Gastroesophageal sphincter (tissue), 3 donors: ENCODE measurements around the gene PRELID1.

Experiments used
- EP300 ChIP-seq: sonication (generic); formaldehyde crosslinking; IDR thresholded peaks from one replicate; pipeline ENCODE4 v1.6.1; 2017; ENCODE audit warnings: antibody characterized with exemption, mild to moderate bottlenecking
- POLR2A ChIP-seq, 2 donors: fragments of 450-650 bp; IDR thresholded peaks; one replicate each; pipeline ENCODE4 v1.6.1; 2017; ENCODE audit warnings: antibody characterized with exemption in 2 of 2, mild to moderate bottlenecking in 2 of 2, moderate library complexity in 1 of 2
- POLR2AphosphoS5 ChIP-seq: sonication (generic); formaldehyde crosslinking; IDR thresholded peaks from one replicate; pipeline ENCODE4 v1.6.1; 2017; ENCODE audit warnings: antibody characterized with exemption
- TF ChIP-seq, protein P1 (sequence below), 4 experiments: fragments of 200-600 bp in 2 of 4; fragments of 450-650 bp in 2 of 4; sonication (generic) in 1 of 4; IDR thresholded peaks; one replicate each; pipeline ENCODE4 v1.5.1; 2017 to 2019; ENCODE audit warnings: antibody characterized with exemption in 4 of 4, mild to moderate bottlenecking in 2 of 4, moderate library complexity in 2 of 4

DNA sequence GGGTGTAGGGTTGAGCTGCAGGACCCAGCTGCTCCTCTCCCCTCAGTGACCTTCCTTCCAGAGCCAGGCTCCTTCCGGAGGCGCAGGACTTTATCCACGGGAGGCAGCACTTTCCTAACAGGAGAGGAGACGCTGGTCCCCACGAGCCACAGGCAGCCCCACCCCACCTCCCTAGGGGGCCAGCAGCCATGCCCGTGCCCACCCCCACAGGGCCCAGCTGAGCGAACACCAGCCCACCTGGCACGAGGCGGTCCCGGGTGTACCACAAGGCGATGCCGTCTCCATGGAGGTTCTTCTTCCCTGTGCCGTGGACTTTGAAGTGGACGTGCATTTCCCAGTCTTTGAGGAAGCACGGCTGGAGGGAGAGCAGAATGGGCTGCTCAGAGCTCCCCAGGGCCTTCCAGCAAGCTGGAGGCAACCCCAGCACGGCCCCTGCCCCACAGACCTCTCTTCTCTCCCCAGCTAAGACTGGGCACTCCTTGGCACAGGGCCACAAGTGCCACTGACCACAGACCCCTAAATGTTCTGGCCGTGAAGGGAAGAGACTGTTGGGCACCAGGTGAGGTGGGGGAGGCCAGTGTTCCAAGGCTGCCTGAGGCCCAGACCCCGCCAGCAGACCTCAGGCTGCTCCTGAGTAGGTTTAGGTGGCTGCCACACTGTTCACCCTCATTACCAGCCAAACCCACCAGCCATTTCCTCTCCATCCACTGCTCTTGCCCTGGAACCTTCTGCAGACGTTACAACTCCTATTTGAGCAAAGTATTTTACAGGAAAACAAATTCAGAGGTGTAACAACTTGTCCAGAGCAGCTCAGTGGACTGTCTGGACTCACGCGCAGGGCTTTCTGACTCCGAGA lies 34.9 kb downstream of the PRELID1 start:
- TF ChIP-seq, protein P1, sequence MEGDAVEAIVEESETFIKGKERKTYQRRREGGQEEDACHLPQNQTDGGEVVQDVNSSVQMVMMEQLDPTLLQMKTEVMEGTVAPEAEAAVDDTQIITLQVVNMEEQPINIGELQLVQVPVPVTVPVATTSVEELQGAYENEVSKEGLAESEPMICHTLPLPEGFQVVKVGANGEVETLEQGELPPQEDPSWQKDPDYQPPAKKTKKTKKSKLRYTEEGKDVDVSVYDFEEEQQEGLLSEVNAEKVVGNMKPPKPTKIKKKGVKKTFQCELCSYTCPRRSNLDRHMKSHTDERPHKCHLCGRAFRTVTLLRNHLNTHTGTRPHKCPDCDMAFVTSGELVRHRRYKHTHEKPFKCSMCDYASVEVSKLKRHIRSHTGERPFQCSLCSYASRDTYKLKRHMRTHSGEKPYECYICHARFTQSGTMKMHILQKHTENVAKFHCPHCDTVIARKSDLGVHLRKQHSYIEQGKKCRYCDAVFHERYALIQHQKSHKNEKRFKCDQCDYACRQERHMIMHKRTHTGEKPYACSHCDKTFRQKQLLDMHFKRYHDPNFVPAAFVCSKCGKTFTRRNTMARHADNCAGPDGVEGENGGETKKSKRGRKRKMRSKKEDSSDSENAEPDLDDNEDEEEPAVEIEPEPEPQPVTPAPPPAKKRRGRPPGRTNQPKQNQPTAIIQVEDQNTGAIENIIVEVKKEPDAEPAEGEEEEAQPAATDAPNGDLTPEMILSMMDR (IDR thresholded peaks at IDR 0.05), result no peak
- TF ChIP-seq POLR2A (IDR thresholded peaks at IDR 0.05) (no peak), EP300 (no peak), POLR2AphosphoS5 (no peak)
